ENCODE measurements around the gene NHS.

NHS gene

GRCh38 chrX:17414027-17414658, 39.1 kb downstream of the NHS start:
- H3K4me3 ChIP-seq (ENCODE audit: low read depth, low read length): no peak overlapping the region
- no peak for TF ChIP-seq CTCF (IDR thresholded peaks at IDR 0.05; ENCODE audit: low read depth, low read length)

GRCh38 chrX:17414839-17415238, 39.8 kb downstream of the NHS start:
- no peak for TF ChIP-seq CTCF (IDR thresholded peaks at IDR 0.05; ENCODE audit: low read depth, low read length)
- no peak overlapping the region for H3K4me3 ChIP-seq (ENCODE audit: low read depth, low read length)

- no peak overlapping the region for H3K4me3 ChIP-seq (ENCODE audit: low read depth, low read length)
These were observed 40.3 kb downstream of the NHS start for GRCh38 chrX:17415242-17415810.

GRCh38 chrX:17417372-17417771, 42.4 kb downstream of the NHS start:
- H3K4me3 ChIP-seq (ENCODE audit: low read depth, low read length): no peak overlapping the region
- TF ChIP-seq CTCF (IDR thresholded peaks at IDR 0.05; ENCODE audit: low read depth, low read length): no peak

More at GRCh38 chrX:17415242-17415810, 40.3 kb downstream of the NHS start:
- TF ChIP-seq CTCF (IDR thresholded peaks at IDR 0.05; ENCODE audit: low read depth, low read length): no peak

GRCh38 chrX:17425136-17425535, 50.1 kb downstream of the NHS start:
- no peak for TF ChIP-seq CTCF (IDR thresholded peaks at IDR 0.05; ENCODE audit: low read depth, low read length)
- H3K4me3 ChIP-seq (ENCODE audit: low read depth, low read length): no peak overlapping the region

GRCh38 chrX:17425551-17425950, 50.6 kb downstream of the NHS start:
- H3K4me3 ChIP-seq (ENCODE audit: low read depth, low read length): no peak overlapping the region
- TF ChIP-seq CTCF (IDR thresholded peaks at IDR 0.05; ENCODE audit: low read depth, low read length): no peak

GRCh38 chrX:17431171-17431570, 56.2 kb downstream of the NHS start:
- H3K4me3 ChIP-seq (ENCODE audit: low read depth, low read length): no peak overlapping the region
- TF ChIP-seq CTCF (IDR thresholded peaks at IDR 0.05; ENCODE audit: low read depth, low read length): no peak

All from WI38 (cell line).